PC-3 (cell line): ENCODE data around the gene LAD1.

Source experiments
- EZH2 ChIP-seq: fragments of 300-600 bp; sonication (generic); IDR thresholded peaks from one replicate; pipeline ENCODE4 v1.6.1; 2017; ENCODE audit warnings: antibody characterized with exemption, mild to moderate bottlenecking, low read length; ENCODE audit not compliant: unreplicated experiment
- TF ChIP-seq, protein P1 (sequence below): fragments of 300-600 bp; sonication (generic); conservative IDR thresholded peaks from 2 replicates; pipeline ENCODE4 v1.5.1; 2017; ENCODE audit warnings: antibody characterized with exemption, low read depth, mild to moderate bottlenecking, low read length

DNA sequence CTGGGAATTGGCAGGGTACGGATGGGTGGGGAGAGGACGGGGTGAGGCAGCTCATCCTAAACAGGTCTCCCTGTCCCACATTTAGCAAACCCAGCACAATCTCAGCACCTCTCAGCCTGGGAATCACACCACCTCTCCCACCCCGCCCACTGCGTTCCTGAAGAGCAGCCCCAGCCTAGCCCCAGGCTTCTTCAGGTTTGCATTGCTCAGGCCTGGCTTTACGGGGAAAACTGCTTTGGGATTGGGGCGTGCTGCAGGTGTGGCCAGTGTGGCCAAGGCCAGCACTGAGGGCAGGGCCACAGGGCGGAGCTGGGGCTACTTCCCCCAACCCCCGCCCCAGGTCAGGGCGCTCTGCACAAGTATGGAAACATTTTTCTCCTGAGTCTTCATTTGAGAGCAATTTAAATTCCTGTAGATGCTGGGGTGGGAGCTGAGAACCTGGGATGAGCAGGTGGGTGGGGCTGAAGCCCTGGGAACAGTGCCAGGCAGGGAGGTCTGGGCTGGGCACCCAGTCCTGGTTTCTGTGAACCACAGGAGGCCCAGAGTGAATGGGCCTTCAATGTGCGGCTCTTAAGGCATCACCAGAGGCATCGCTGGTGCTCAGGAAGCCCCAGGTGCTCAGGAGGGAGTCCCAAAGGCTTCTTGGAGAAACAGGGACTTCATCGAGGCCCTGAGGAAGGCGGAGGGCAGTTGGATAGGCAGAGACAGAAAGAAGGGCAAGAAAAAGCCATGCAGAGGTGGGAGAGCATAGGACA is 45.8 kb downstream of the LAD1 start:
- TF ChIP-seq, protein P1, sequence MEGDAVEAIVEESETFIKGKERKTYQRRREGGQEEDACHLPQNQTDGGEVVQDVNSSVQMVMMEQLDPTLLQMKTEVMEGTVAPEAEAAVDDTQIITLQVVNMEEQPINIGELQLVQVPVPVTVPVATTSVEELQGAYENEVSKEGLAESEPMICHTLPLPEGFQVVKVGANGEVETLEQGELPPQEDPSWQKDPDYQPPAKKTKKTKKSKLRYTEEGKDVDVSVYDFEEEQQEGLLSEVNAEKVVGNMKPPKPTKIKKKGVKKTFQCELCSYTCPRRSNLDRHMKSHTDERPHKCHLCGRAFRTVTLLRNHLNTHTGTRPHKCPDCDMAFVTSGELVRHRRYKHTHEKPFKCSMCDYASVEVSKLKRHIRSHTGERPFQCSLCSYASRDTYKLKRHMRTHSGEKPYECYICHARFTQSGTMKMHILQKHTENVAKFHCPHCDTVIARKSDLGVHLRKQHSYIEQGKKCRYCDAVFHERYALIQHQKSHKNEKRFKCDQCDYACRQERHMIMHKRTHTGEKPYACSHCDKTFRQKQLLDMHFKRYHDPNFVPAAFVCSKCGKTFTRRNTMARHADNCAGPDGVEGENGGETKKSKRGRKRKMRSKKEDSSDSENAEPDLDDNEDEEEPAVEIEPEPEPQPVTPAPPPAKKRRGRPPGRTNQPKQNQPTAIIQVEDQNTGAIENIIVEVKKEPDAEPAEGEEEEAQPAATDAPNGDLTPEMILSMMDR: no peak
- TF ChIP-seq EZH2: no peak
